K562 (cell line): Measurements from ENCODE around the gene CCDC117. TPM values are rescaled to one million over a fixed set of nuclear protein-coding genes. Genes with fewer than 3 reads are reported as not detected.

Source experiments
- ATAC-seq: fragments of 200-7000 bp; cut with Tn5 transposase; 3 replicates; pipeline ENCODE4 v1.9.1; 2020; ENCODE audit warnings: moderate library complexity
- BruUV-seq: library from RNA; stranded (reverse); fragments of 400-500 nt; replicated peaks from 2 replicates; lab custom pipeline; 2021; lab: Mats Ljungman, UMichigan
- CTCF ChIA-PET: fragments of 300-600 bp; formaldehyde crosslinking; extraction: SDS; loops from one replicate; lab custom pipeline; 2021; ENCODE audit warnings: low intra/inter-chr PET ratio; lab: Yijun Ruan, JAX
- POLR2A ChIA-PET: fragments of 300-600, 350-650 bp; sonication (Branson Sonifier 250); formaldehyde crosslinking; extraction: SDS; loops from one replicate; lab custom pipeline; 2021; ENCODE audit warnings: antibody characterized with exemption, inconsistent platforms; lab: Yijun Ruan, JAX
- DNase-seq, 4 experiments: peaks; one replicate each; pipeline versions ENCODE4 v3.0.0 to v3.0.0-alpha.2; 2011 to 2018; ENCODE audit warnings: low spot score in 3 of 4, mixed read lengths in 3 of 4; ENCODE audit errors: extremely low read depth in 1 of 4
- FAIRE-seq: peaks from 2 replicates; lab custom pipeline; 2011; peaks lifted over from hg19 to GRCh38; lab: Jason Lieb, UNC
- H2AFZ ChIP-seq: 2 replicates; pipeline ENCODE4 v1.6.0; 2011; ENCODE audit warnings: low read depth, low read length, control low read depth, inconsistent platforms
- H3K27ac ChIP-seq: fragments of 200-600 bp; 3 replicates; pipeline ENCODE4 v1.8.0; 2011; ENCODE audit warnings: low read depth, mild to moderate bottlenecking, control low read depth, inconsistent platforms, low read length, moderate library complexity, mixed read lengths; ENCODE audit errors: extremely low read depth
- H3K27me3 ChIP-seq, 2 experiments: fragments of 300-600 bp in 1 of 2; 2 replicates in 1 of 2; 3 replicates in 1 of 2; pipeline versions ENCODE4 v1.6.0 to v1.8.0; 2011; ENCODE audit warnings: inconsistent platforms in 2 of 2, low read length in 2 of 2, mild to moderate bottlenecking in 1 of 2, mixed read lengths in 1 of 2, moderate library complexity in 1 of 2; ENCODE audit not compliant: control insufficient read depth in 2 of 2, insufficient read depth in 2 of 2
- H3K36me3 ChIP-seq: fragments of 300-600 bp; 3 replicates; pipeline ENCODE4 v1.8.0; 2011; ENCODE audit warnings: mild to moderate bottlenecking, low read length, inconsistent platforms; ENCODE audit not compliant: control insufficient read depth, insufficient read depth
- H3K4me1 ChIP-seq, 2 experiments: fragments of 200-600 bp in 1 of 2; replicated peaks in 1 of 2; 2 replicates in 1 of 2; 3 replicates in 1 of 2; pipeline versions ENCODE4 v1.5.1 to v1.8.0; 2011; ENCODE audit warnings: inconsistent platforms in 2 of 2, low read length in 2 of 2, mild to moderate bottlenecking in 1 of 2, mixed read lengths in 1 of 2, moderate library complexity in 1 of 2; ENCODE audit not compliant: control insufficient read depth in 2 of 2, insufficient read depth in 2 of 2
- H3K4me2 ChIP-seq: 2 replicates; pipeline ENCODE4 v1.6.1; 2011; ENCODE audit warnings: low read length, control low read depth, inconsistent platforms, mixed read lengths; ENCODE audit not compliant: insufficient read depth
- H3K4me3 ChIP-seq: fragments of 200-600 bp; sonication (generic), shearing (Covaris generic); 2 replicates; pipeline ENCODE4 v1.5.1; 2016; ENCODE audit warnings: control low read depth, inconsistent platforms
- H3K79me2 ChIP-seq: fragments of 200-600 bp; 3 replicates; pipeline ENCODE4 v1.8.0; 2011; ENCODE audit warnings: low read length, inconsistent platforms; ENCODE audit not compliant: control insufficient read depth, insufficient read depth
- H3K9ac ChIP-seq, 2 experiments: 2 replicates each; pipeline versions ENCODE4 v1.6.0 to v1.6.1; 2011; ENCODE audit warnings: low read depth in 2 of 2, low read length in 2 of 2, control low read depth in 1 of 2, inconsistent platforms in 1 of 2, mild to moderate bottlenecking in 1 of 2, mixed read lengths in 1 of 2; ENCODE audit not compliant: insufficient read depth in 1 of 2
- H3K9me1 ChIP-seq: one replicate; pipeline ENCODE4 v1.6.0; 2011; ENCODE audit warnings: inconsistent platforms, mild to moderate bottlenecking, low read length, moderate library complexity; ENCODE audit not compliant: control insufficient read depth, insufficient read depth
- H3K9me3 ChIP-seq: replicated peaks from 2 replicates; pipeline ENCODE4 v1.5.1; 2011; ENCODE audit warnings: low read depth, low read length, inconsistent platforms; ENCODE audit not compliant: control insufficient read depth, insufficient read depth
- H4K20me1 ChIP-seq: replicated peaks from 2 replicates; pipeline ENCODE4 v1.6.1; 2011; ENCODE audit warnings: low read length, inconsistent platforms, mixed read lengths; ENCODE audit not compliant: control insufficient read depth, insufficient read depth
- BRD4 ChIP-seq: fragments of 200-600 bp; sonication (generic); IDR thresholded peaks from 2 replicates; pipeline ENCODE4 v1.6.1; 2017; ENCODE audit warnings: inconsistent platforms
- FOXM1 ChIP-seq, 2 experiments: fragments of 450-650 bp in 1 of 2; sonication (generic) in 1 of 2; formaldehyde crosslinking in 1 of 2; IDR thresholded peaks; 2 replicates each; pipeline versions ENCODE4 v1.6.1 to v1.9.0; 2017 to 2022; ENCODE audit warnings: low read depth in 2 of 2, mild to moderate bottlenecking in 2 of 2, missing genetic modification reagents in 1 of 2, moderate library complexity in 1 of 2
- GTF2A2 ChIP-seq: IDR thresholded peaks from 2 replicates; pipeline ENCODE4 v1.6.1; 2016; ENCODE audit warnings: mild to moderate bottlenecking, missing genetic modification characterization, missing compliant biosample characterization
- KDM2B ChIP-seq: fragments of 250-450 bp; sonication (Bioruptor Pico); IDR thresholded peaks from 2 replicates; pipeline ENCODE4 v1.8.0; 2021; ENCODE audit warnings: mild to moderate bottlenecking, moderate library complexity
- NR3C1 ChIP-seq: sonication (generic); formaldehyde crosslinking; IDR thresholded peaks from 2 replicates; pipeline ENCODE4 v1.8.1; 2022; ENCODE audit warnings: missing genetic modification reagents
- RFX1 ChIP-seq: fragments of 450-650 bp; IDR thresholded peaks from 2 replicates; pipeline ENCODE4 v1.6.1; 2016; ENCODE audit warnings: mild to moderate bottlenecking, moderate library complexity
- RNF219 ChIP-seq: fragments of 250-450 bp; sonication (Bioruptor Pico); IDR thresholded peaks from 2 replicates; pipeline ENCODE4 v1.5.0; 2022; ENCODE audit warnings: mild to moderate bottlenecking
- ZBTB40 ChIP-seq, 2 experiments: fragments of 450-650 bp in 1 of 2; sonication (generic) in 1 of 2; formaldehyde crosslinking in 1 of 2; IDR thresholded peaks; 2 replicates each; pipeline versions ENCODE4 v1.7.1 to v1.9.0; 2016 to 2022; ENCODE audit warnings: inconsistent platforms in 1 of 2, mild to moderate bottlenecking in 1 of 2, missing genetic modification reagents in 1 of 2
- ZNF431 ChIP-seq: sonication (generic); formaldehyde crosslinking; IDR thresholded peaks from 2 replicates; pipeline ENCODE4 v1.8.0; 2022; ENCODE audit warnings: mild to moderate bottlenecking, missing genetic modification reagents
- WGBS: fragments of 100-300 bp; shearing (Covaris generic); methylation state at CpG from one replicate; pipeline ENCODE4 v1.1.6; 2016; ENCODE audit warnings: low coverage, mixed read lengths; ENCODE audit not compliant: insufficient coverage; ENCODE audit errors: missing lambda C conversion rate; 5-methylcytosine and 5-hydroxymethylcytosine counted together
- in situ Hi-C: fragments of 300-500 bp; cut with MboI; formaldehyde crosslinking; loops from 4 replicates; pipeline ENCODE4 v1.15.0; 2018; ENCODE audit warnings: inconsistent platforms, mixed read lengths
- intact Hi-C: fragments of 100-400 bp; cut with micrococcal nuclease; formaldehyde crosslinking; loops from 2 replicates; pipeline ENCODE4 v1.14.2; 2022
- polyA plus RNA-seq, 8 experiments: library from polyadenylated mRNA; depleted of rRNA in 4 of 8; stranded (reverse) in 5 of 8; unstranded in 3 of 8; fragments of >200 nt; fragmentation: Nextera tagmentation in 2 of 8; fragmentation: Illumina TruSeq in 1 of 8; extraction: Ambion mirVana in 2 of 8; extraction: Trizol in 1 of 8; gene quantifications; 2 replicates each; pipeline versions ENCODE4 v1.2.1 to v1.2.3, GENCODE V29; 2011 to 2014; ENCODE audit warnings: inconsistent platforms in 1 of 8, missing spikeins in 1 of 8
- total RNA-seq, 7 experiments: library from RNA; depleted of rRNA in 6 of 7; stranded (reverse); fragments of >200 nt in 6 of 7; fragmentation: Illumina TruSeq in 2 of 7; extraction: Trizol in 2 of 7; gene quantifications; 2 replicates each; pipeline versions ENCODE4 v1.2.1 to v1.2.3, GENCODE V29; 2011 to 2021; ENCODE audit warnings: low replicate concordance in 1 of 7

CCDC117 gene
- total and polyA plus RNA-seq, 9 of the 15 experiments (the other 6 are each of a cell fraction or from before 2014, with no cell fraction given), result 5.7 to 23.3 (median 15.8) TPM

GRCh38 chr22:28728621-28729313 lies 43.7 kb upstream of the CCDC117 start:
- in situ Hi-C loops (no loop called here), intact Hi-C loops (no loop called here)
- H3K9ac ChIP-seq, result no peak overlapping the region
- no peak overlapping the region for H3K4me3 ChIP-seq
- ATAC-seq (no peak), DNase-seq (no peak), FAIRE-seq (no peak)
- H3K9me3 ChIP-seq, result no peaks in the 10 kb centered on the region
- H3K27ac ChIP-seq, result no peak overlapping the region
- BruUV-seq, result no TSS peak
- H3K27me3 ChIP-seq, result no peaks in the 10 kb centered on the region
- H3K4me1 ChIP-seq, result no peaks in the 10 kb centered on the region
- H3K36me3 ChIP-seq, result peaks cover 62% of the 10 kb centered on the region; the same call in 2 of the 3 replicates
- ChIA-PET CTCF (no interaction called here), POLR2A (no interaction called here)
- no peak overlapping the region for H2AFZ ChIP-seq
- WGBS, result 89% methylated on average over 5 of the region's 10 CpGs
- TF ChIP-seq GTF2A2 (tag) (no peak), NR3C1 (CRISPR knock-in tag) (no peak), FOXM1 (IDR thresholded peaks at IDR 0.05; ENCODE audit: low read depth) (no peak), FOXM1 (CRISPR knock-in tag; IDR thresholded peaks at IDR 0.05; ENCODE audit: low read depth) (no peak), RNF219 (no peak), KDM2B (CRISPR knock-in tag) (no peak), BRD4 (no peak), ZNF431 (no peak), ZBTB40 (IDR thresholded peaks at IDR 0.05) (no peak), ZBTB40 (CRISPR knock-in tag; IDR thresholded peaks at IDR 0.05) (no peak), RFX1 (no peak)
- H3K9me1 ChIP-seq, result no peaks in the 10 kb centered on the region
- H3K4me2 ChIP-seq, result no peak overlapping the region
- no peaks in the 10 kb centered on the region for H4K20me1 ChIP-seq
- no peaks in the 10 kb centered on the region; the same call in 2 of the 3 replicates for H3K79me2 ChIP-seq
